ENCODE measurements around the gene MBD6. TPM values are rescaled to one million over a fixed set of nuclear protein-coding genes. Genes with fewer than 3 reads are reported as not detected.
"Not testable (repeated sequence)": the region's sequence is repeated elsewhere in the genome, so short reads cannot be mapped to it uniquely, and the experiment has no call there.

Gene MBD6
- total RNA-seq, 1 experiment from 2014 or later: 1.4 TPM

DNA sequence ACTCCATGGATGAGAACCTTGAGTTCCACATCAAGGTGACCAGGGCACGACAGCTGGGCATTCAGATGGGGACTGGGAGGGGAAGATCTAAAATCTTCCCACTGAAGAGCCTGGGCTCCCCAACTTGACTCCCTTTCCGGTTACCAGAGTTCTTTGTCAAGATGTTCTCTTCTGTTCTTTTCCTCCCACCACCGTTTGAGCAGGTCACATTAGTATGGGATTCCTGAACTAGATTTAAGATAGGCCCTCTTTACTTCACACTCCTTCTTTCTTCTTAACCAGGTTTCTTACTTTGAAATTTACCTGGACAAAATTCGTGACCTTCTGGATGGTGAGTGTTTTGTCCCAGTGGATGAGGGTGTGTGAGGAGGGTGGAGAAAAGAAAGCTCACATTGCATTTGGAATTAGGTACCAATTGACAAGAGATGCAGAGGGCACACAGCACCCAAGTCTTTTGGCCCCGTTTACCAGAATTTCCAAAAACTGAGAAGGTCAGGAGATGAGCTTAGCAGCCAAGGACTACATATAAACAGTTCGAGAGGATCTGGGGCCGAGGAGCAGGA lies 41.6 kb downstream of the MBD6 start:
- DNase-seq (ENCODE audit: low spot score): no peak
- in situ Hi-C loops (cut with HindIII; ENCODE audit: low sequenced_read_pairs): no loop called here

DNA sequence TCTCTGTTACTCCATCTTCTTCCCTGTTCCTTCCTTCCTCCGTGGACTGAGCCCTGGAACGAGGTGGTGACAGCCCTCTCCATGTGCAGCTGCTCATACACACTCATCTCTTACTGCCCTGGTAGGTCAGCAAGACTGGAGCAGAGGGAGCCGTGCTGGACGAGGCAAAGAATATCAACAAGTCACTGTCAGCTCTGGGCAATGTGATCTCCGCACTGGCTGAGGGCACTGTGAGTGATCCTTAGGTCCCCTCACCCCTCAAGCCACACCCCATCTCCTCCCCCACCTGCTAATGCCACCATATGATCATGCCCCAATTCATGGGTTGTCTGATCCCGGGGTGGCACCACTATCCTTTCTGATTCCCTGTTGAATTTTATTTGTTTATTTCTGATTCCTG lies 46.2 kb downstream of the MBD6 start:
- in situ Hi-C loops (cut with HindIII; ENCODE audit: low sequenced_read_pairs): no loop called here
- no peak for DNase-seq (ENCODE audit: low spot score)

DNA sequence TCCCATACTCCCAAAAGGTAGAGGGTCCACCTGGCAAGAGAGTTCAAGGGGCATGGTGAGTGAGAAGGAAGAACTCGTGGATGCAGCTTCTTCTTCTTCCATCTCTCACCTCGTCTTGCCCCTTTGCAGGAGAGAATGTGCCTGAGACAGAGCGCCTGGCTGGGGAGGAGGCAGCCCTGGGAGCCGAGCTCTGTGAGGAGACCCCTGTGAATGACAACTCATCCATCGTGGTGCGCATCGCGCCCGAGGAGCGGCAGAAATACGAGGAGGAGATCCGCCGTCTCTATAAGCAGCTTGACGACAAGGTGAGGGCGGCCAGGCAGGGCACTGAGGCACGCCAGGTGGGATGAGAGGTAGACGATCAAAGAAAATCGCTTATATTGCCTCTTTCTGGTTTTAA lies 47.2 kb downstream of the MBD6 start:
- DNase-seq (ENCODE audit: low spot score): no peak
- in situ Hi-C loops (cut with HindIII; ENCODE audit: low sequenced_read_pairs): no loop called here

DNA sequence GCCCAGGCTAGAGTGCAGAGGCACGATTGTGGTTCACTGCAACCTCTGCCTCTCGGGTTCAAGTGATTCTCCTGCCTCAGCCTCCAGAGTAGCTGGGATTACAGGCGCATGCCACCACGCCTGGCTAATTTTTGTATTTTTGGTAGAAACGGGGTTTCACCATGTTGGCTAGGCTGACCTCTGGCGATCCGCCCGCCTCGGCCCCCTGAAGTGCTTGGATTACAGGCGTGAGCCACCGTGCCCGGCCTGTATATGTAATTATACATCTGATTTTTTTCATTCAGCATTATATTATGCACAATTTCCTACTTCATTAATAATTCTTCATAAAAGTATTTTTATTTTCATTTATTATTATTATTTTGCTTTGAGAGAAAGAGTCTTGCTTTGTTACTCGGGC lies 47.8 kb downstream of the MBD6 start:
- in situ Hi-C loops (cut with HindIII; ENCODE audit: low sequenced_read_pairs); DNase-seq (ENCODE audit: low spot score): not testable (repeated sequence)

DNA sequence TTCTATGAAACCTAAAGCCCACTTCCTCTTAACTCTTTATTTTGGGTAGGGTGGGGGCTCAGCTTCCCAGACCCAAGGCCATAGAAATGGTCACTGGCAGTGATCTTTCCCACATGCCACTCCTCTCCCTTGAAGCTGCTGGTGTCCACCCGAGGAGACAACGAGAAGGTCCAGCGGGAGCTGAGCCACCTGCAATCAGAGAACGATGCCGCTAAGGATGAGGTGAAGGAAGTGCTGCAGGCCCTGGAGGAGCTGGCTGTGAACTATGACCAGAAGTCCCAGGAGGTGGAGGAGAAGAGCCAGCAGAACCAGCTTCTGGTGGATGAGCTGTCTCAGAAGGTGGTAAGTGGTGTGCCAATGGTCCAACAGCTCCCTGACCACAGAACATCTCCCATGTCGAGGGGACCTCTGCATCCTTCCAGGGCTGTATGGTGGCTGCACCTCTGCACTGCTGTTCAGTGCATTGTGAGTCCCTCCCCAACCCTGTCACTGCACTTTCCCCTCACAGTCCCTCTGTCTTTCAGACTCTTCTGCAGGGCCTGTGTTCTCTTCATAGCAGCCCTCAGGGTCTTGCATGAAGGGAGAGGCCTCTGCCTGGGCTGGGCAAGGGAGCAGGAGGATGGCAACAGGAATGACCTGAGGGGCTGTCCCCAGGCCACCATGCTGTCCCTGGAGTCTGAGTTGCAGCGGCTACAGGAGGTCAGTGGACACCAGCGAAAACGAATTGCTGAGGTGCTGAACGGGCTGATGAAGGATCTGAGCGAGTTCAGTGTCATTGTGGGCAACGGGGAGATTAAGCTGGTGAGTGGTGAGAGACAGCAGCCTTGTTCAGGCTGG lies 49.5 kb downstream of the MBD6 start:
- no peak for DNase-seq (ENCODE audit: low spot score)
- in situ Hi-C loops (cut with HindIII; ENCODE audit: low sequenced_read_pairs): no loop called here

DNA sequence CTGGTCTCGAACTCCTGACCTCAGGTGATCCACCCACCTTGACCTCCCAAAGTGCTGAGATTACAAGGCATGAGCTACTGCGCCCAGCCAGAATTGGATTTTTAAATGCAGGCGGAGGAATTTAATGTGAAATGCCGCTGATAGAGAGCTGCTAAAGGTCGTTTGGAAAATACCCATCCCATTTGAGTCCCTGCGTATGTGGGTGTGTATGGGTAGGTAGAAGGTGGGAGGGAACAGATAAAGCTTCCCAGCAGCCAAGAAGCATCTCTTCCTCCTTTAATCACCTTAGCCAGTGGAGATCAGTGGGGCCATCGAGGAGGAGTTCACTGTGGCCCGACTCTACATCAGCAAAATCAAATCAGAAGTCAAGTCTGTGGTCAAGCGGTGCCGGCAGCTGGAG lies 52.2 kb downstream of the MBD6 start:
- no peak for DNase-seq (ENCODE audit: low spot score)
- in situ Hi-C loops (cut with HindIII; ENCODE audit: low sequenced_read_pairs): no loop called here

DNA sequence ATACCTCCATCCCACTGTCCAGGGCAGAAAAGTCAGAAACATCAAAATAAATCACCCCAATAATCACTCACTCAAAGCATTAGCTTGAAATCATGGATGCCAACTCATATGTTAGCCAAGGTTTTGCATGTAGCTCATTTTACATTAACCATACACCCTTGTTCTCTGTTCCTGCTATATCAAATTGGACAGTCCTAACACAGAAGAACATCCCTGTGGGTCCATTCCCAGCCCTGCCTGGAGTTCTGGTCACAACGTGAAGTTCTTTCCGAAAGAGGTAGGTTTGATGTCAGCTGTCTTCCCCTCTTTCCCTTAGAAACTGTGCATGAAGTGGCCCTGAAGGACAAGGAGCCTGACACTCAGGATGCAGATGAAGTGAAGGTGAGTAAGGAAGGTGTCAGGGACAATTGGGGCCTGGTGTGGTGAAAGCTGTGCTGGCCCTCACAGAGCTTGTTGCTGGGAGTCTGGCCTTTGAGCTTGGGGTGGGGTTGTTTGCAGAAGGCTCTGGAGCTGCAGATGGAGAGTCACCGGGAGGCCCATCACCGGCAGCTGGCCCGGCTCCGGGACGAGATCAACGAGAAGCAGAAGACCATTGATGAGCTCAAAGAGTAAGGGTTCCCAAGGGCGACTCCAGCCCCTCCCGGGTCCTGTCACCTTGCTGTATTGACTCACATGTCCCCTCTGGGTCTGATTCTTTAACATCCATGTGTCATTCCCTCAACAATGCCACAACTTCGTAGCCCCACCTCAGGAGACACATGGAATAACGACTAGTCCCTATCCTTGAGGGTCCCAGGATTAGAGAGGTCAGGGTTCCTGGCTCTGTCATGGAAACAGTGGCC lies 53.4 kb downstream of the MBD6 start:
- in situ Hi-C loops (cut with HindIII; ENCODE audit: low sequenced_read_pairs): no loop called here
- no peak for DNase-seq (ENCODE audit: low spot score)

DNA sequence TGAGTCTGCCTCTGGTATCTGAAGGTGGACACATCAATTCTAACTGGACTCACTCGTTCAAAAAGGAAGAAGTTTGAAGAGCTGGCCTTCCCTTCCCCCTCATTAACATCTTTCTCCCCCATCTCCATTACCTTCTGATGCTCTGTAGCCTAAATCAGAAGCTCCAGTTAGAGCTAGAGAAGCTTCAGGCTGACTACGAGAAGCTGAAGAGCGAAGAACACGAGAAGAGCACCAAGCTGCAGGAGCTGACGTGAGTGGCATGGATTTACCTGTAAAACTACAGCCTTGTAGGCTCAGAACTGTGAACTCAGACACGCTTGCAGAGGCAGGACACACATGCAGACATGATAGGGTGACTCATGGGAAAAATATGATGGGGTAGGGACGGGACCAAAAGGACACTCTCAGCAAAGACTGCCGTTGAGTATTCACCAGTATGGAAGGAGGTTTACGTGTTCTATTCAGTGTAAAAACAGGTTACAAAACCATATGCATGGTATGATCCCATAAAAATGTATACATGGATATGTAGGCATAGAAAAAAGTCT lies 54.1 kb downstream of the MBD6 start:
- in situ Hi-C loops (cut with HindIII; ENCODE audit: low sequenced_read_pairs): no loop called here
- DNase-seq (ENCODE audit: low spot score): no peak

DNA sequence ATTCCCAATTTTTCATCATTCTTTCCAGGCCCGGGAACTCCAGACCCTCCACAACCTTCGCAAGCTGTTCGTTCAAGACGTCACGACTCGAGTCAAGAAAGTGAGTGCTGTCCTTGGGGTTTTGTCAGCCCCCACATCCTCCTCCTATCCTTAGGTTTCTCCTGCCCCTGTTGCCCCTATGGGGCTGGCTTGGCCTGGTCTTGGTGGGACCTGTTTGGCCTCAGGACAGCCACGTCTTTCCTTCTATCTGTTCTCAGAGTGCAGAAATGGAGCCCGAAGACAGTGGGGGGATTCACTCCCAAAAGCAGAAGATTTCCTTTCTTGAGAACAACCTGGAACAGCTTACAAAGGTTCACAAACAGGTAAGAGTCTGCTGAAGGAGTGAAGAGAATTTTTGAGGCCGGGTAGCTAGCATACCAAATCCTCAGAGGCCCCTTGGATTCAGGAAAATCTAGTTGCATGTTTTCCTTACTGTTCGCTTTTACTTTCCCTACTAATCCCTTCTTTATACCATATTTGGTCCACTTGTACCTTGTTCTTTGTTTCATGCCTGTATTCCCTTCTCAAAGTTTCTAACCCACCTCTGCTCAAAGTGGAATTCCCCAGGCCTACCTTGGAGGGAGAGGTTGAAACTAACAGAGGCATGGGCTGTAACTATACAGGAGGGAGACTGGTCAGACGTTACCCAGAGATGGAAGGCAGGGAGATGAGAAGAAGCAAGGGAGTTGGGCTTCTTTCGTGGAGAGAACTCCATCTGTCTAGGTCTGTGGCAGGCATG lies 55.5 kb downstream of the MBD6 start:
- no peak for DNase-seq (ENCODE audit: low spot score)
- in situ Hi-C loops (cut with HindIII; ENCODE audit: low sequenced_read_pairs): no loop called here

DNA sequence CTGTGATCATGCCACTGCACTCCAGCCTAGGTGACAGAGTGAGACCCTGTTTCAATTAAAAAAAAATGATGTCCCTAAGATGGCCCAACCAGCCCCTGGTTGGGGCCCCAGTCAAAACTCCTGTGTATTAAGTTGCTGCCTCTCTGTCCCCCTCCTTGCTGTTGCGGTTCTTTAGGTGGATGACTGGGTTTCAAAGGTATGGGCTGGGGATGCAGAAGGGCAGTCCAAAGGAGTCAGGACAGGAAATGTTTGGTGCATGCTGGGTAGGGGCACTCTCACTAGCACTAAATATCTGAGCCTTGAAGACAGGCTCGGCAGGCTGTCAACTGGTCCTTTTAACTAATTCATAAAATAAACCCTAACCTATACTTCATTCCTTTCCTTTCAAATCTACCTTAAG lies 56.4 kb downstream of the MBD6 start:
- DNase-seq (ENCODE audit: low spot score): no peak
- in situ Hi-C loops (cut with HindIII; ENCODE audit: low sequenced_read_pairs): no loop called here

Other genes starting within 250 kb of the MBD6 start
- gene R3HDM2, start 91.8 kb upstream of the MBD6 start, total RNA-seq (2014; rRNA removed; shearing (Covaris generic)): 6.3 and 8.9 TPM in 2 replicates
- gene INHBC, start 88.0 kb upstream of the MBD6 start, total RNA-seq (2014; rRNA removed; shearing (Covaris generic)): not detected in 2 replicates
- 0.43 and 0.78 TPM in 2 replicates for gene INHBE, start 67.5 kb upstream of the MBD6 start, total RNA-seq (2014; rRNA removed; shearing (Covaris generic))
- gene GLI1, start 63.0 kb upstream of the MBD6 start, total RNA-seq (2014; rRNA removed; shearing (Covaris generic)): 4.7 and 6.4 TPM in 2 replicates
- 0.18 TPM in 1 of 2 replicates, not detected in the other for gene ARHGAP9, start 43.0 kb upstream of the MBD6 start, total RNA-seq (2014; rRNA removed; shearing (Covaris generic))
- 220 and 246 TPM in 2 replicates for gene MARS1, start 34.8 kb upstream of the MBD6 start, total RNA-seq (2014; rRNA removed; shearing (Covaris generic))
- 23.7 and 24.6 TPM in 2 replicates for gene DDIT3, start 2.3 kb upstream of the MBD6 start, total RNA-seq (2014; rRNA removed; shearing (Covaris generic))
- 158 and 162 TPM in 2 replicates for gene DCTN2, start 24.4 kb downstream of the MBD6 start, total RNA-seq (2014; rRNA removed; shearing (Covaris generic))
- gene KIF5A, start 27.2 kb downstream of the MBD6 start, total RNA-seq (2014; rRNA removed; shearing (Covaris generic)): not detected in 2 replicates
- 19.4 and 25.2 TPM in 2 replicates for gene PIP4K2C, start 68.4 kb downstream of the MBD6 start, total RNA-seq (2014; rRNA removed; shearing (Covaris generic))
- gene DTX3, start 82.0 kb downstream of the MBD6 start, total RNA-seq (2014; rRNA removed; shearing (Covaris generic)): 21.9 and 23.0 TPM in 2 replicates
- gene ARHGEF25, start 88.6 kb downstream of the MBD6 start, total RNA-seq (2014; rRNA removed; shearing (Covaris generic)): 4.6 and 5.7 TPM in 2 replicates
- 12.4 and 19.8 TPM in 2 replicates for gene B4GALNT1, start 110.4 kb downstream of the MBD6 start, total RNA-seq (2014; rRNA removed; shearing (Covaris generic))
- 106 and 134 TPM in 2 replicates for gene OS9, start 171.3 kb downstream of the MBD6 start, total RNA-seq (2014; rRNA removed; shearing (Covaris generic))
- gene AGAP2, start 215.9 kb downstream of the MBD6 start, total RNA-seq (2014; rRNA removed; shearing (Covaris generic)): 11.0 and 11.3 TPM in 2 replicates
- gene TSPAN31, start 222.2 kb downstream of the MBD6 start, total RNA-seq (2014; rRNA removed; shearing (Covaris generic)): 30.5 and 46.9 TPM in 2 replicates
- 721 and 790 TPM in 2 replicates for gene CDK4, start 229.5 kb downstream of the MBD6 start, total RNA-seq (2014; rRNA removed; shearing (Covaris generic))
- gene MARCHF9, start 232.3 kb downstream of the MBD6 start, total RNA-seq (2014; rRNA removed; shearing (Covaris generic)): 7.2 and 14.2 TPM in 2 replicates
- 0.18 and 3.9 TPM in 2 replicates for gene CYP27B1, start 244.3 kb downstream of the MBD6 start, total RNA-seq (2014; rRNA removed; shearing (Covaris generic))
- 15.6 and 30.1 TPM in 2 replicates for gene METTL1, start 249.3 kb downstream of the MBD6 start, total RNA-seq (2014; rRNA removed; shearing (Covaris generic))
- 5.1 and 7.0 TPM in 2 replicates for gene EEF1AKMT3, start 249.8 kb downstream of the MBD6 start, total RNA-seq (2014; rRNA removed; shearing (Covaris generic))

Data from G401 (cell line).